OCI-LY1 (cell line): ENCODE measurements around the gene FOXL3.

Experiments used
- H2AFZ ChIP-seq: fragments of 200-600 bp; sonication (generic), shearing (Covaris generic); 2 replicates; pipeline ENCODE4 v1.6.0; 2014; ENCODE audit warnings: antibody characterized with exemption, mild to moderate bottlenecking, low read length
- H3F3A ChIP-seq: fragments of 200-600 bp; sonication (generic), shearing (Covaris generic); 2 replicates; pipeline ENCODE4 v1.6.0; 2014; ENCODE audit warnings: mild to moderate bottlenecking, antibody characterized with exemption, low read length, moderate library complexity; ENCODE audit not compliant: insufficient read depth
- H3K27ac ChIP-seq: fragments of 200-600 bp; sonication (generic); 2 replicates; pipeline ENCODE4 v1.5.1; 2014; ENCODE audit warnings: low read length, mixed run types, mild to moderate bottlenecking, low read depth; ENCODE audit not compliant: poor library complexity, severe bottlenecking
- H3K27me3 ChIP-seq: fragments of 200-600 bp; sonication (generic); 2 replicates; pipeline ENCODE4 v1.6.0; 2014; ENCODE audit warnings: antibody characterized with exemption, mild to moderate bottlenecking, low read length, moderate library complexity; ENCODE audit not compliant: insufficient read depth
- H3K36me3 ChIP-seq: fragments of 200-600 bp; sonication (generic); 2 replicates; pipeline ENCODE4 v1.6.1; 2014; ENCODE audit warnings: mild to moderate bottlenecking, antibody characterized with exemption, low read length, moderate library complexity, mixed read lengths; ENCODE audit not compliant: insufficient read depth
- H3K4me1 ChIP-seq: fragments of 200-600 bp; sonication (generic); 2 replicates; pipeline ENCODE4 v1.5.1; 2014; ENCODE audit warnings: mild to moderate bottlenecking, low read length, moderate library complexity; ENCODE audit not compliant: insufficient read depth, severe bottlenecking
- H3K4me2 ChIP-seq: fragments of 200-600 bp; sonication (generic), shearing (Covaris generic); 2 replicates; pipeline ENCODE4 v1.6.1; 2014; ENCODE audit warnings: low read length
- H3K4me3 ChIP-seq: fragments of 200-600 bp; sonication (generic); 2 replicates; pipeline ENCODE4 v1.5.1; 2014; ENCODE audit warnings: low read length, low read depth, mild to moderate bottlenecking, mixed read lengths; ENCODE audit not compliant: poor library complexity, severe bottlenecking
- H3K79me2 ChIP-seq: fragments of 200-600 bp; shearing (Covaris generic); 2 replicates; pipeline ENCODE4 v1.6.1; 2016; ENCODE audit warnings: mixed run types, low read length, mixed read lengths; ENCODE audit not compliant: insufficient read depth
- H3K9ac ChIP-seq: fragments of 200-600 bp; sonication (generic), shearing (Covaris generic); 2 replicates; pipeline ENCODE4 v1.6.1; 2014; ENCODE audit warnings: mild to moderate bottlenecking, low read length, mixed read lengths
- H3K9me2 ChIP-seq: fragments of 200-600 bp; sonication (generic), shearing (Covaris generic); 2 replicates; pipeline ENCODE4 v1.6.1; 2014; ENCODE audit warnings: low read depth, mild to moderate bottlenecking, low read length, mixed read lengths
- H3K9me3 ChIP-seq: fragments of 200-600 bp; shearing (Covaris generic); 2 replicates; pipeline ENCODE4 v1.6.1; 2014; ENCODE audit warnings: low read length, mixed read lengths
- H4K20me1 ChIP-seq: fragments of 200-600 bp; sonication (generic), shearing (Covaris generic); 2 replicates; pipeline ENCODE4 v1.6.0; 2016; ENCODE audit warnings: mild to moderate bottlenecking, low read length; ENCODE audit not compliant: insufficient read depth
- CTCF ChIP-seq: fragments of 200-600 bp; sonication (generic), shearing (Covaris generic); IDR thresholded peaks from 2 replicates; pipeline ENCODE4 v1.5.1; 2017; ENCODE audit warnings: mild to moderate bottlenecking, antibody characterized with exemption, low read length, moderate library complexity, mixed read lengths
- EZH2 ChIP-seq: fragments of 200-600 bp; sonication (generic), shearing (Covaris generic); IDR thresholded peaks from 2 replicates; pipeline ENCODE4 v1.8.0; 2017; ENCODE audit warnings: borderline replicate concordance, mixed run types, mild to moderate bottlenecking, antibody characterized with exemption, low read length, moderate library complexity, mixed read lengths

Gene FOXL3

GRCh38 chr7:247181-247580, 42.8 kb upstream of the FOXL3 start:
- no peaks in the 10 kb centered on the region for H3K36me3 ChIP-seq
- H3K9me3 ChIP-seq = no peaks in the 10 kb centered on the region
- TF ChIP-seq EZH2 (no peak), CTCF (no peak)
- no peaks in the 10 kb centered on the region for H4K20me1 ChIP-seq
- H3K27me3 ChIP-seq = no peaks in the 10 kb centered on the region
- no peak overlapping the region for H2AFZ ChIP-seq
- no peak overlapping the region for H3K4me3 ChIP-seq
- H3K9me2 ChIP-seq = no peaks in the 10 kb centered on the region
- no peaks in the 10 kb centered on the region for H3K79me2 ChIP-seq
- H3K9ac ChIP-seq = no peak overlapping the region
- no peak overlapping the region for H3K4me2 ChIP-seq
- H3F3A ChIP-seq = no peaks in the 10 kb centered on the region
- no peaks in the 10 kb centered on the region for H3K4me1 ChIP-seq
- H3K27ac ChIP-seq = no peak overlapping the region

GRCh38 chr7:247636-248035, 42.3 kb upstream of the FOXL3 start:
- no peaks in the 10 kb centered on the region for H3K9me3 ChIP-seq
- H4K20me1 ChIP-seq = no peaks in the 10 kb centered on the region
- no peaks in the 10 kb centered on the region for H3K4me1 ChIP-seq
- no peak overlapping the region for H2AFZ ChIP-seq
- no peaks in the 10 kb centered on the region for H3K36me3 ChIP-seq
- H3K4me2 ChIP-seq = no peak overlapping the region
- H3K79me2 ChIP-seq = no peaks in the 10 kb centered on the region
- no peaks in the 10 kb centered on the region for H3F3A ChIP-seq
- TF ChIP-seq CTCF = no peak
- no peak for TF ChIP-seq EZH2
- H3K9ac ChIP-seq = no peak overlapping the region
- H3K4me3 ChIP-seq = no peak overlapping the region
- H3K27ac ChIP-seq = no peak overlapping the region
- H3K27me3 ChIP-seq = no peaks in the 10 kb centered on the region
- H3K9me2 ChIP-seq = no peaks in the 10 kb centered on the region

- H3K9me3 ChIP-seq = no peaks in the 10 kb centered on the region
- H3K9ac ChIP-seq = no peak overlapping the region
- no peaks in the 10 kb centered on the region for H3K9me2 ChIP-seq
- H4K20me1 ChIP-seq = no peaks in the 10 kb centered on the region
- H3K36me3 ChIP-seq = no peaks in the 10 kb centered on the region
- no peaks in the 10 kb centered on the region for H3K79me2 ChIP-seq
- H3K4me2 ChIP-seq = no peak overlapping the region
- no peaks in the 10 kb centered on the region for H3F3A ChIP-seq
- no peaks in the 10 kb centered on the region for H3K27me3 ChIP-seq
- no peak overlapping the region for H2AFZ ChIP-seq
- H3K4me1 ChIP-seq = no peaks in the 10 kb centered on the region
- no peak overlapping the region for H3K4me3 ChIP-seq
- H3K27ac ChIP-seq = no peak overlapping the region
- TF ChIP-seq CTCF (no peak), EZH2 (no peak)
Measured at GRCh38 chr7:248732-249435, 41.1 kb upstream of the FOXL3 start.
